Transverse colon (tissue), 4 donors: Measurements from ENCODE around the gene IDUA. TPM values are rescaled to one million over a fixed set of nuclear protein-coding genes. Genes with fewer than 3 reads are reported as not detected.
A peak's percentile ranks its signal among the peaks of the same experiment; 100 is the strongest.

ENCODE experiments used
- DNase-seq: peaks from one replicate; pipeline ENCODE4 v3.0.0-alpha.2; 2019
- H3K27ac ChIP-seq, 4 donors: fragments of 200-600 bp; sonication (generic); 2 replicates each; pipeline ENCODE4 v1.5.1; 2016 to 2018; ENCODE audit warnings: inconsistent platforms in 4 of 4
- H3K27me3 ChIP-seq: fragments of 200-600 bp; sonication (generic); 2 replicates; pipeline ENCODE4 v1.5.1; 2017; ENCODE audit warnings: inconsistent platforms
- H3K36me3 ChIP-seq, 4 donors: fragments of 200-600 bp; sonication (generic); 2 replicates each; pipeline ENCODE4 v1.5.1; 2017 to 2019; ENCODE audit warnings: inconsistent platforms in 4 of 4
- H3K4me1 ChIP-seq, 4 donors: fragments of 200-600 bp; sonication (generic); 2 replicates each; pipeline ENCODE4 v1.5.1; 2017 to 2020; ENCODE audit warnings: inconsistent platforms in 4 of 4
- H3K4me3 ChIP-seq, 4 donors: fragments of 200-600 bp; sonication (generic); 1 replicate in 1 of 4; 2 replicates in 3 of 4; pipeline versions ENCODE4 v1.5.1 to v1.6.1; 2017 to 2019; ENCODE audit warnings: inconsistent platforms in 4 of 4
- H3K9me3 ChIP-seq, 2 donors: fragments of 200-600 bp; sonication (generic); 2 replicates each; pipeline ENCODE4 v1.5.1; 2017 to 2019; ENCODE audit warnings: inconsistent platforms in 2 of 2
- CTCF ChIP-seq, 5 experiments: fragments of 200-600 bp in 3 of 5; fragments of 450-650 bp in 2 of 5; sonication (generic) in 3 of 5; IDR thresholded peaks; 1 replicate in 2 of 5; 2 replicates in 3 of 5; pipeline ENCODE4 v1.5.1; 2016 to 2017; ENCODE audit warnings: antibody characterized with exemption in 5 of 5, inconsistent platforms in 3 of 5, mild to moderate bottlenecking in 2 of 5, moderate library complexity in 1 of 5
- EP300 ChIP-seq: sonication (generic); formaldehyde crosslinking; IDR thresholded peaks from one replicate; pipeline ENCODE4 v1.6.1; 2017; ENCODE audit warnings: antibody characterized with exemption, low read depth
- POLR2A ChIP-seq: fragments of 450-650 bp; IDR thresholded peaks from one replicate; pipeline ENCODE4 v1.6.1; 2016; ENCODE audit warnings: antibody characterized with exemption, mild to moderate bottlenecking, moderate library complexity
- POLR2AphosphoS5 ChIP-seq, 3 donors: sonication (generic); formaldehyde crosslinking; IDR thresholded peaks; one replicate each; pipeline ENCODE4 v1.6.1; 2016; ENCODE audit warnings: antibody characterized with exemption in 3 of 3
- WGBS, 2 donors: methylation state at CpG; one replicate each; pipeline ENCODE4 v1.1.5; 2018; ENCODE audit warnings: low coverage in 1 of 2; 5-methylcytosine and 5-hydroxymethylcytosine counted together
- in situ Hi-C, 4 donors: fragments of 200-750 bp; cut with MboI; loops; one replicate each; pipeline versions ENCODE4 v1.15.0 to v1.15.1; 2017; ENCODE audit warnings: low sequenced_read_pairs in 3 of 4, low pct_ligation_motif_present in 1 of 4, low pct_unique_long_range_greater_than_20kb in 1 of 4
- intact Hi-C: fragments of 100-400 bp; cut with DNase I; formaldehyde crosslinking; loops from one replicate; pipeline ENCODE4 v1.15.1; 2023; ENCODE audit warnings: low total_unique reads
- total RNA-seq, 4 donors: library from RNA; depleted of rRNA; stranded (reverse); fragments of >200 nt; gene quantifications; one replicate each; pipeline ENCODE4 v1.1.0, GENCODE V29; 2016

Gene IDUA
- total RNA-seq, 4 donors from 2014 or later, result 25.9 to 78.6 (median 40.4) TPM

DNA sequence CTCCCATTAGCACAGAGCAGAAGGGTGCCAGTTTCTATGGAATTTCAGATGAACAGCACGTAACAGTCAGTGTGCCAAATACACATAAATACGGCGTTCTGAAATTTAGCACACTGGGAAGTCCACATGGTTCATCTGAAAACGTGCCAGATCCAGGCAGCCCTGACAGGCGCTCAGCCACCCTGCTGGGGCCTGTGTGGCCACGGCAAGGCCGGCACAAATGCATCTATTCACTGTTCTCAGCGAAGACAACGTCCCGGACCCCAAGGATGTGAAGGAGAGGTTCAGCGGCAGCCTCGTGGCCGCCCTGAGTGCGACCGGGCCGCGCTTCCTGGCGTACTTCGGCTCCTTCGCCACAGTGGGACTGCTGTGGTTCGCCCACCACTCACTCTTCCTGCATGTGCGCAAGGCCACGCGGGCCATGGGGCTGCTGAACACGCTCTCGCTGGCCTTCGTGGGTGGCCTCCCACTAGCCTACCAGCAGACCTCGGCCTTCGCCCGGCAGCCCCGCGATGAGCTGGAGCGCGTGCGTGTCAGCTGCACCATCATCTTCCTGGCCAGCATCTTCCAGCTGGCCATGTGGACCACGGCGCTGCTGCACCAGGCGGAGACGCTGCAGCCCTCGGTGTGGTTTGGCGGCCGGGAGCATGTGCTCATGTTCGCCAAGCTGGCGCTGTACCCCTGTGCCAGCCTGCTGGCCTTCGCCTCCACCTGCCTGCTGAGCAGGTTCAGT, 29.1 kb upstream of the IDUA start:
- H3K27ac ChIP-seq, result no peak overlapping the region
- peaks cover 0 to 15% (median 8%) of the 10 kb centered on the region in 4 donors for H3K4me1 ChIP-seq
- 94% methylated on average over 39 of the region's 45 CpGs; no CpG with 5 or more reads in 1 of the 2 donors for WGBS, 2 donors
- no peaks in the 10 kb centered on the region for H3K9me3 ChIP-seq
- TF ChIP-seq POLR2AphosphoS5 (IDR thresholded peaks at IDR 0.05) (no peak), POLR2A (no peak), CTCF (IDR thresholded peaks at IDR 0.05) (no peak), EP300 (no peak)
- H3K4me3 ChIP-seq, result no peak overlapping the region
- in situ Hi-C loops, result no loop called here
- peaks cover 0 to 5% (median 0%) of the 10 kb centered on the region in 4 donors for H3K36me3 ChIP-seq
- intact Hi-C loops, result no loop called here
- DNase-seq, result no peak
- H3K27me3 ChIP-seq, result no peaks in the 10 kb centered on the region

GRCh38 chr4:958314-958665, 28.6 kb upstream of the IDUA start:
- Histone ChIP-seq H3K4me3 (no peak overlapping the region), H3K27me3 (no peaks in the 10 kb centered on the region), H3K4me1 (peaks cover 0 to 19% (median 8%) of the 10 kb centered on the region in 4 donors), H3K27ac (no peak overlapping the region), H3K36me3 (peaks cover 0 to 5% (median 0%) of the 10 kb centered on the region in 4 donors), H3K9me3 (no peaks in the 10 kb centered on the region)
- TF ChIP-seq POLR2A (no peak), POLR2AphosphoS5 (IDR thresholded peaks at IDR 0.05) (peak in 1 of 3 donors; percentile 6)
- WGBS, 2 donors, result 95% methylated on average over 6 of the region's 17 CpGs; no CpG with 5 or more reads in 1 of the 2 donors
- intact Hi-C loops, result no loop called here
- in situ Hi-C loops, result no loop called here
- DNase-seq, result no peak

DNA sequence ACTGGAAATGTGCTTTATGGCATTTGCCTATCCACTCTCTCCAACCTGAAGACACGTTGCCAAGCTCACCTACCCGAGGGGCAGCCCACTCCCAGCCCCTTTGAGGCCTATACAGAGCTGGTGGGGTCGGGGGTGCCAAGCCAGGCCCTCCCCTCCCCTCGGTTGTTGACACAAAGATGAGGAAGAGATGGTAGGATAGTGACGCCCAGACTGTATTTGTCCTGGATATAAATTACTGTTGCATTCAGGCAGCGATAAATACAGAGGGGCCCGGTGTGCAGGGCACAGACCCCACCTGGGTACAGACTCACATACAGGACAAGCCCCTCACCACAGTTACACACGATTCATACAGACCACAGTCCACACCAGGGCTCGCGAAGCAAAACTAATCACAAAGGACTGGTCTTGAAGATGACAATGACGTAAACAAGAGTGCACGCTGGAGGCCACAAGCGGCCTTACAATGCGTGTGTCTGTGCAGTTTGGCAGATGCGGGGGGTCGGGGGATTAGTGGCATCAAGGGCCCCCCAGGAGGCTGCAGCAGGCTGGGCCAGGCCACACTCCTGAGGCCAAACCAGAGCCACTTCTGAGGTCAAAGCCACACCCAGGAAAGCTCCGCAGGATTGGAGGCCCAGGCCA, 28.0 kb upstream of the IDUA start:
- TF ChIP-seq POLR2AphosphoS5 (IDR thresholded peaks at IDR 0.05), result no peak
- TF ChIP-seq POLR2A, result no peak
- no peak for TF ChIP-seq CTCF (IDR thresholded peaks at IDR 0.05)
- no peak for TF ChIP-seq EP300
- no peak overlapping the region for H3K4me3 ChIP-seq
- DNase-seq, result no peak
- 71% methylated on average over 17 of the region's 17 CpGs; no CpG with 5 or more reads in 1 of the 2 donors for WGBS, 2 donors
- peaks cover 0 to 24% (median 8%) of the 10 kb centered on the region in 4 donors for H3K4me1 ChIP-seq
- no peaks in the 10 kb centered on the region for H3K9me3 ChIP-seq
- no peak overlapping the region for H3K27ac ChIP-seq
- peaks cover 0 to under 1% (median 0%) of the 10 kb centered on the region in 4 donors for H3K36me3 ChIP-seq
- intact Hi-C loops, result no loop called here
- in situ Hi-C loops, result no loop called here
- no peaks in the 10 kb centered on the region for H3K27me3 ChIP-seq

- DNase-seq, result no peak
- Histone ChIP-seq H3K27ac (no peak overlapping the region), H3K27me3 (no peaks in the 10 kb centered on the region), H3K9me3 (no peaks in the 10 kb centered on the region), H3K4me1 (peaks cover 0 to 24% (median 8%) of the 10 kb centered on the region in 4 donors), H3K36me3 (no peaks in the 10 kb centered on the region), H3K4me3 (no peak overlapping the region)
- in situ Hi-C loops, result no loop called here
- intact Hi-C loops, result no loop called here
- no peak for TF ChIP-seq POLR2A
- no peak for TF ChIP-seq CTCF (IDR thresholded peaks at IDR 0.05)
- no peak for TF ChIP-seq POLR2AphosphoS5 (IDR thresholded peaks at IDR 0.05)
- no peak for TF ChIP-seq EP300
- WGBS, 2 donors, result 78% methylated on average over 24 of the region's 24 CpGs; no CpG with 5 or more reads in 1 of the 2 donors
Observed at GRCh38 chr4:959338-960139, 27.3 kb upstream of the IDUA start.
